HEK293 (cell line): Measurements from ENCODE around the gene GRAMD1B.

Source experiments
- BCL6B ChIP-seq: fragments of 450-650 bp; formaldehyde crosslinking; IDR thresholded peaks from 2 replicates; pipeline ENCODE4 v1.5.1; 2017; ENCODE audit warnings: missing biosample characterization, missing genetic modification characterization
- HOXC10 ChIP-seq: sonication (generic); formaldehyde crosslinking; IDR thresholded peaks from 2 replicates; pipeline ENCODE4 v1.8.1; 2023; ENCODE audit warnings: mild to moderate bottlenecking, missing genetic modification reagents
- IKZF3 ChIP-seq: fragments of 450-650 bp; IDR thresholded peaks from 2 replicates; pipeline ENCODE4 v1.5.0; 2018; ENCODE audit warnings: missing biosample characterization, mild to moderate bottlenecking, missing genetic modification characterization, moderate library complexity
- KLF7 ChIP-seq: fragments of 450-650 bp; formaldehyde crosslinking; IDR thresholded peaks from 2 replicates; pipeline ENCODE4 v1.5.1; 2016; ENCODE audit warnings: missing biosample characterization, missing genetic modification characterization, borderline replicate concordance
- SP7 ChIP-seq: fragments of 450-650 bp; formaldehyde crosslinking; IDR thresholded peaks from 2 replicates; pipeline ENCODE4 v1.5.1; 2016; ENCODE audit warnings: missing biosample characterization, missing genetic modification characterization
- YY1 ChIP-seq: fragments of 450-650 bp; formaldehyde crosslinking; IDR thresholded peaks from 2 replicates; pipeline ENCODE4 v1.5.1; 2018; ENCODE audit warnings: missing biosample characterization, missing genetic modification characterization
- ZBTB1 ChIP-seq: fragments of 450-650 bp; formaldehyde crosslinking; IDR thresholded peaks from 2 replicates; pipeline ENCODE4 v1.5.1; 2016; ENCODE audit warnings: missing biosample characterization, missing genetic modification characterization
- ZBTB48 ChIP-seq: fragments of 450-650 bp; formaldehyde crosslinking; IDR thresholded peaks from 2 replicates; pipeline ENCODE4 v1.5.1; 2016; ENCODE audit warnings: missing biosample characterization, missing genetic modification characterization
- ZFP69B ChIP-seq: fragments of 450-650 bp; formaldehyde crosslinking; IDR thresholded peaks from 2 replicates; pipeline ENCODE4 v1.5.1; 2016; ENCODE audit warnings: missing biosample characterization, missing genetic modification characterization
- ZIC2 ChIP-seq: fragments of 450-650 bp; formaldehyde crosslinking; IDR thresholded peaks from 2 replicates; pipeline ENCODE4 v1.5.1; 2016; ENCODE audit warnings: missing biosample characterization, missing genetic modification characterization
- ZNF133 ChIP-seq: fragments of 450-650 bp; formaldehyde crosslinking; IDR thresholded peaks from 2 replicates; pipeline ENCODE4 v1.5.1; 2016; ENCODE audit warnings: missing biosample characterization, missing genetic modification characterization
- ZNF138 ChIP-seq: fragments of 450-650 bp; formaldehyde crosslinking; IDR thresholded peaks from 2 replicates; pipeline ENCODE4 v1.5.1; 2016; ENCODE audit warnings: missing biosample characterization, missing genetic modification characterization, borderline replicate concordance
- ZNF155 ChIP-seq: fragments of 450-650 bp; formaldehyde crosslinking; IDR thresholded peaks from 2 replicates; pipeline ENCODE4 v1.5.1; 2016; ENCODE audit warnings: missing biosample characterization, missing genetic modification characterization
- ZNF19 ChIP-seq: fragments of 450-650 bp; formaldehyde crosslinking; IDR thresholded peaks from 2 replicates; pipeline ENCODE4; 2016; ENCODE audit warnings: missing biosample characterization, missing genetic modification characterization, low read depth
- ZNF202 ChIP-seq: fragments of 450-650 bp; formaldehyde crosslinking; IDR thresholded peaks from 2 replicates; pipeline ENCODE4 v1.5.1; 2016; ENCODE audit warnings: missing biosample characterization, missing genetic modification characterization, borderline replicate concordance
- ZNF211 ChIP-seq: fragments of 450-650 bp; formaldehyde crosslinking; IDR thresholded peaks from 2 replicates; pipeline ENCODE4 v1.5.1; 2016; ENCODE audit warnings: low read depth, missing biosample characterization, missing genetic modification characterization
- ZNF223 ChIP-seq: fragments of 450-650 bp; formaldehyde crosslinking; IDR thresholded peaks from 2 replicates; pipeline ENCODE4 v1.5.1; 2016; ENCODE audit warnings: missing biosample characterization, missing genetic modification characterization
- ZNF311 ChIP-seq: fragments of 450-650 bp; formaldehyde crosslinking; IDR thresholded peaks from 2 replicates; pipeline ENCODE4 v1.5.1; 2017; ENCODE audit warnings: missing biosample characterization, missing genetic modification characterization, borderline replicate concordance
- ZNF366 ChIP-seq: fragments of 450-650 bp; formaldehyde crosslinking; conservative IDR thresholded peaks from 2 replicates; pipeline ENCODE4 v1.5.1; 2016; ENCODE audit warnings: missing biosample characterization, missing genetic modification characterization
- ZNF416 ChIP-seq: fragments of 450-650 bp; formaldehyde crosslinking; IDR thresholded peaks from 2 replicates; pipeline ENCODE4 v1.5.1; 2016; ENCODE audit warnings: missing biosample characterization, missing genetic modification characterization
- ZNF555 ChIP-seq: fragments of 450-650 bp; formaldehyde crosslinking; conservative IDR thresholded peaks from 2 replicates; pipeline ENCODE4 v1.5.1; 2017; ENCODE audit warnings: missing biosample characterization, mild to moderate bottlenecking, missing genetic modification characterization, inconsistent platforms
- ZNF571 ChIP-seq: fragments of 450-650 bp; formaldehyde crosslinking; IDR thresholded peaks from 2 replicates; pipeline ENCODE4 v1.5.0; 2017; ENCODE audit warnings: missing biosample characterization, missing genetic modification characterization
- ZNF596 ChIP-seq: fragments of 450-650 bp; IDR thresholded peaks from 2 replicates; pipeline ENCODE4 v1.5.0; 2018; ENCODE audit warnings: missing biosample characterization, mild to moderate bottlenecking, missing genetic modification characterization, moderate library complexity
- ZNF621 ChIP-seq: fragments of 450-650 bp; formaldehyde crosslinking; IDR thresholded peaks from 2 replicates; pipeline ENCODE4 v1.5.1; 2017; ENCODE audit warnings: missing biosample characterization, missing genetic modification characterization
- ZNF670 ChIP-seq: fragments of 450-650 bp; formaldehyde crosslinking; IDR thresholded peaks from 2 replicates; pipeline ENCODE4 v1.5.1; 2016; ENCODE audit warnings: missing biosample characterization, missing genetic modification characterization, low read depth
- ZNF777 ChIP-seq: fragments of 450-650 bp; formaldehyde crosslinking; IDR thresholded peaks from 2 replicates; pipeline ENCODE4 v1.5.1; 2017; ENCODE audit warnings: missing biosample characterization, missing genetic modification characterization, borderline replicate concordance
- ZSCAN18 ChIP-seq: fragments of 450-650 bp; formaldehyde crosslinking; IDR thresholded peaks from 2 replicates; pipeline ENCODE4 v1.5.1; 2016; ENCODE audit warnings: missing biosample characterization, missing genetic modification characterization
- ZSCAN30 ChIP-seq: fragments of 450-650 bp; IDR thresholded peaks from 2 replicates; pipeline ENCODE4 v1.5.1; 2018; ENCODE audit warnings: missing biosample characterization, mild to moderate bottlenecking, missing genetic modification characterization, moderate library complexity
- TF ChIP-seq, protein P1 (sequence below): fragments of 450-650 bp; formaldehyde crosslinking; IDR thresholded peaks from 2 replicates; pipeline ENCODE4 v1.5.1; 2016; ENCODE audit warnings: missing biosample characterization, missing genetic modification characterization
- TF ChIP-seq, protein P2 (sequence below): fragments of 450-650 bp; formaldehyde crosslinking; IDR thresholded peaks from 2 replicates; pipeline ENCODE4 v1.5.1; 2016; ENCODE audit warnings: missing biosample characterization, missing genetic modification characterization
- TF ChIP-seq, protein P3 (sequence below): fragments of 450-650 bp; formaldehyde crosslinking; IDR thresholded peaks from 2 replicates; pipeline ENCODE4 v1.5.1; 2016; ENCODE audit warnings: missing biosample characterization, missing genetic modification characterization
- TF ChIP-seq, protein P4 (sequence below): fragments of 450-650 bp; formaldehyde crosslinking; IDR thresholded peaks from 2 replicates; pipeline ENCODE4 v1.5.1; 2016; ENCODE audit warnings: missing biosample characterization, missing genetic modification characterization, low read depth

GRAMD1B gene

GRCh38 chr11:123429913-123430720 is at the start of gene GRAMD1B (continued):
- TF ChIP-seq ZNF155 (no peak), ZNF138 (tag by site-specific recombination) (no peak), ZNF555 (tag by site-specific recombination) (no peak), ZSCAN30 (tag by site-specific recombination) (no peak), ZNF19 (tag by site-specific recombination) (no peak), ZNF777 (no peak), ZNF416 (no peak), BCL6B (tag by site-specific recombination) (no peak), ZIC2 (tag by site-specific recombination) (peak; percentile 96), KLF7 (tag by site-specific recombination) (no peak), ZNF596 (tag by site-specific recombination) (peak; percentile 88), YY1 (no peak), HOXC10 (CRISPR knock-in tag) (no peak), ZNF223 (tag by site-specific recombination) (no peak), ZSCAN18 (tag by site-specific recombination) (no peak), ZFP69B (tag by site-specific recombination) (no peak), IKZF3 (tag by site-specific recombination) (no peak), ZNF366 (tag by site-specific recombination) (peak; percentile 37), ZNF670 (tag by site-specific recombination) (no peak), SP7 (tag by site-specific recombination) (no peak), ZNF211 (tag by site-specific recombination) (no peak), ZNF621 (tag by site-specific recombination) (no peak), ZNF202 (no peak), ZNF311 (tag by site-specific recombination) (no peak), ZNF571 (tag by site-specific recombination) (no peak), ZBTB48 (tag by site-specific recombination) (no peak; the same call in 1 of the 2 replicates), ZBTB1 (tag by site-specific recombination) (no peak), ZNF133 (no peak)
- TF ChIP-seq, protein P1, sequence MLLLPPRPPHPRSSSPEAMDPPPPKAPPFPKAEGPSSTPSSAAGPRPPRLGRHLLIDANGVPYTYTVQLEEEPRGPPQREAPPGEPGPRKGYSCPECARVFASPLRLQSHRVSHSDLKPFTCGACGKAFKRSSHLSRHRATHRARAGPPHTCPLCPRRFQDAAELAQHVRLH: no peak
- TF ChIP-seq, protein P2, sequence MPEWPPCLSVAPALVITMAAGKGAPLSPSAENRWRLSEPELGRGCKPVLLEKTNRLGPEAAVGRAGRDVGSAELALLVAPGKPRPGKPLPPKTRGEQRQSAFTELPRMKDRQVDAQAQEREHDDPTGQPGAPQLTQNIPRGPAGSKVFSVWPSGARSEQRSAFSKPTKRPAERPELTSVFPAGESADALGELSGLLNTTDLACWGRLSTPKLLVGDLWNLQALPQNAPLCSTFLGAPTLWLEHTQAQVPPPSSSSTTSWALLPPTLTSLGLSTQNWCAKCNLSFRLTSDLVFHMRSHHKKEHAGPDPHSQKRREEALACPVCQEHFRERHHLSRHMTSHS (tag by site-specific recombination): no peak
- TF ChIP-seq, protein P3, sequence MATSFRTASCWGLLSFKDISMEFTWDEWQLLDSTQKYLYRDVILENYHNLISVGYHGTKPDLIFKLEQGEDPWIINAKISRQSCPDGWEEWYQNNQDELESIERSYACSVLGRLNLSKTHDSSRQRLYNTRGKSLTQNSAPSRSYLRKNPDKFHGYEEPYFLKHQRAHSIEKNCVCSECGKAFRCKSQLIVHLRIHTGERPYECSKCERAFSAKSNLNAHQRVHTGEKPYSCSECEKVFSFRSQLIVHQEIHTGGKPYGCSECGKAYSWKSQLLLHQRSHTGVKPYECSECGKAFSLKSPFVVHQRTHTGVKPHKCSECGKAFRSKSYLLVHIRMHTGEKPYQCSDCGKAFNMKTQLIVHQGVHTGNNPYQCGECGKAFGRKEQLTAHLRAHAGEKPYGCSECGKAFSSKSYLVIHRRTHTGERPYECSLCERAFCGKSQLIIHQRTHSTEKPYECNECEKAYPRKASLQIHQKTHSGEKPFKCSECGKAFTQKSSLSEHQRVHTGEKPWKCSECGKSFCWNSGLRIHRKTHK (tag by site-specific recombination): no peak
- TF ChIP-seq, protein P4, sequence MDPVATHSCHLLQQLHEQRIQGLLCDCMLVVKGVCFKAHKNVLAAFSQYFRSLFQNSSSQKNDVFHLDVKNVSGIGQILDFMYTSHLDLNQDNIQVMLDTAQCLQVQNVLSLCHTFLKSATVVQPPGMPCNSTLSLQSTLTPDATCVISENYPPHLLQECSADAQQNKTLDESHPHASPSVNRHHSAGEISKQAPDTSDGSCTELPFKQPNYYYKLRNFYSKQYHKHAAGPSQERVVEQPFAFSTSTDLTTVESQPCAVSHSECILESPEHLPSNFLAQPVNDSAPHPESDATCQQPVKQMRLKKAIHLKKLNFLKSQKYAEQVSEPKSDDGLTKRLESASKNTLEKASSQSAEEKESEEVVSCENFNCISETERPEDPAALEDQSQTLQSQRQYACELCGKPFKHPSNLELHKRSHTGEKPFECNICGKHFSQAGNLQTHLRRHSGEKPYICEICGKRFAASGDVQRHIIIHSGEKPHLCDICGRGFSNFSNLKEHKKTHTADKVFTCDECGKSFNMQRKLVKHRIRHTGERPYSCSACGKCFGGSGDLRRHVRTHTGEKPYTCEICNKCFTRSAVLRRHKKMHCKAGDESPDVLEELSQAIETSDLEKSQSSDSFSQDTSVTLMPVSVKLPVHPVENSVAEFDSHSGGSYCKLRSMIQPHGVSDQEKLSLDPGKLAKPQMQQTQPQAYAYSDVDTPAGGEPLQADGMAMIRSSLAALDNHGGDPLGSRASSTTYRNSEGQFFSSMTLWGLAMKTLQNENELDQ: no peak
